GM19351 (cell line): ENCODE data around the gene KCNG2.

Source experiments
- ATAC-seq: cut with Tn5 transposase; IDR thresholded peaks from one replicate; pipeline ENCODE4 v1.9.1; 2021; ENCODE audit warnings: mild to moderate bottlenecking, moderate library complexity; ENCODE audit not compliant: unreplicated experiment

Gene KCNG2

DNA sequence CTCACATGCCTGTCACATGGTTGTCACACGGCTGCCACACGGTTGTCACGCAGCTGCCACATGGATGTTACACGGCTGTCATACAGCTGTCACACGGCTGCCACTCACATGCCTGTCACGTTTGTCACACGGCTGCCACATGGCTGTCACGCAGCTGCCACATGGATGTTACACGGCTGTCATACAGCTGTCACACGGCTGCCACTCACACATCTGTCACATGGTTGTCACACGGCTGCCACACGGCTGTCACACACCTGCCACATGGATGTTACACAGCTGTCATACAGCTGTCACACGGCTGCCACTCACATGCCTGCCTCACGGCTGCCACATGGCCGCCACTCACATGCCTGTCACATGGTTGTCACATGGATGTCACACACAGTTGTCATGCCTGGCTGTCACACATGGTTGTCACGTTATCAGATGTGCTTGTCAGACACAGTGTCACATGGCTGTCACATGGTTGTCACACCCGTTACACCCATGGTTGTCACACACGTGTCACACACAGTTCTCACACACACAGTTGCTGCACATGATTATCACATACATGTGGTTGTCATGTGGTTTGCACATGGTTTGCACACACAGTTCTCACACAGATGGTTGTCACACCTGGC lies 19.4 kb downstream of the KCNG2 start:
- ATAC-seq = no peak

DNA sequence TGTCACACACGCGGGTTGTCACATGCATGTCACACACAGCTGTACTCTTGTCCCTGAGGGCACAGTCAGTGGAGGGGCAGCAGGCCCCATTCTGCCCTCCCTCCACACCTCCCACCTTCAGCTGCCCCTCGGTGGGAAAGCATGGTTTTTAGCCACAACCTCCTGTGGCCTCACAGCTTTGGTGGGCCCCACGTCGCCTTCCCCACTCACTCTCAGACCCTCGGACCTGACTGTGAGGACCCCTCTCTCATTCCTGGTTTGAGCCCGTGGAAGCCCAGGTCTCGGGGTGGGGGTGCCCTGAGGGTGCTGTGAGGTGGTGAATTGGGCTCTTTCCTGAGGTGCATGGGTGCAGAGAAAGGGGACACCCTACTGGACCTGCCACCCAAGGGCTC lies 19.9 kb downstream of the KCNG2 start:
- ATAC-seq = no peak

DNA sequence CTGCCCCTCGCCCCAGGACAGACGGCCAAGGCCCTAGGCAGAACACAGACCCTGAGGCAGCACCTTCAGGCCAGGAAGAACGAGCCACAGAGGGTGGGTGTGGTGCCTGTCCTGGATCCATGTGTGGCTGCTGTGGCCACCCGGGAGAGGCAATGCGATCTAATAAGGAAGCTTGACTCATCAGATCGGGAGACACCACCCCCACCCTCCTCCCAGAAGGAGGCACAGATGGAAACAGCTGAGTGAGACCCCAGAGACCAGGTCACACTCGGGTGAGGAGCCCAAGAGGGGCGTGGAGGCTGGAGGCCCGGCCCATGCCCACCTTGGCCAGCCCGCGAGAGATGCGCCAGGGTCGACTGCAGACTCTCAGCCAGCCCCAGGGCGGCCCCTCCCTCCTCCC lies 20.3 kb downstream of the KCNG2 start:
- no peak for ATAC-seq

DNA sequence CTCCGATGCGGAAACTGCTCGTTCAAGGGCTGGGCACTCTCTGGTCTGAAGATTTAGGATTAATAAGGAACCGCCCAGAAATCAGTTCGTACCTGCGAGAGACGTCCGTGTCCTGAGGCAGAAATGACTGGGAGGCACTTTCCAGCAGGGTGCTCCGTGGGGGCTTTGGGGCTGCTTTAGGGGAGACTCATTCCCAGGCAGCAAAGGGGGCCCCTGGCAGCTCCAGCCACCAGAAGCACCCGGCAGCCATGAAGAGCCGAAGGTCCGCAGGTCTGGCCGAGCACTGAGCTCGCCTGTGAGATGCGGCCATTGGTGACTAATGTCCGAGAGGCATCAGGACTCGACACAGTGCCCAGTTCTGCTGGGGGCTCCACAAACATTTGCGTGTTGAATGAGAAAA lies 20.9 kb downstream of the KCNG2 start:
- no peak for ATAC-seq

- peak; percentile 6 for ATAC-seq
Measured at GRCh38 chr18:79819064-79819967, 21.6 kb downstream of the KCNG2 start.

GRCh38 chr18:79819968-79820351 lies 22.2 kb downstream of the KCNG2 start:
- peak; percentile 94 for ATAC-seq

DNA sequence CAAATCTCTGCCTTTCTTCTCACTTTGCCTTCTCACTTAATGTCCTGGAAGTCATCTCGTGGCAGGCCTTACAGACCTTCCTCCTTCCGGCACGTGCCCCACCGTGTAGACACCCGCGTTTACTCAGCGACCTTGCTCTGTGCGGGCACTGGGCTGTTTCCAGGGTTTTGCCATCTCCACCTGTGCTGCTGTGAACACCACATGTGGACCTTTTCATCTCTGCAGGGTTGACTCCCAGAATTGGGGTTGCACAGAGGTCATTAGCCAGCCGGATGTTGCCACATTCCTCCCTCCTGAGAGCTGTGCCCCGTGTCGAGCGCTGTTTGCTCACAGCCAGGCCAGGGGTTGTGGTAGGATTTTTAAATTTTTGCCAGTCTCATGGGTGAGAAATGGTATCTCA lies 25.4 kb downstream of the KCNG2 start:
- no peak for ATAC-seq

DNA sequence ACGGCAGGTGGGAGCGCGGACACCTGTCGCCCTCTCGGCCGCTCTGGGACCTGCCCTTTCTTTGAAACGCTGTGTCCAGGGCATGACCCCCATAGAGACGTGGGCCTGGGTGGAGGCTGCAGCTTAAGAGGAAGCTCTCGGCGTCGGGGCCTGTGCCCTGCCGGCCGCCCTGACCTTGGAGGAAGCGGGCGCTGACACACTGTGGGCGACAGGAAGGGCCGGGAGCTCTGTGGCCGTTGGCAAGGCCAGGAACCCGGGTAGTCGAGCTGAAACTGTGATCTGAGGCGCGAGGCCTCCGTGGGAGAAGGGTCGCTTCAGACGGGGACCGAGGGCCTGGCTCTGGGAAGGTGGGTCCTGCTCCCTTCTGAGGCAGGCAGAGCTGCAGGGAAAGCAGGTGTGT lies 28.2 kb downstream of the KCNG2 start:
- no peak for ATAC-seq

- peak; percentile 42 for ATAC-seq
Measured at GRCh38 chr18:79826966-79827365, 29.2 kb downstream of the KCNG2 start.

- ATAC-seq = no peak
Measured at GRCh38 chr18:79828258-79828657, 30.5 kb downstream of the KCNG2 start.

DNA sequence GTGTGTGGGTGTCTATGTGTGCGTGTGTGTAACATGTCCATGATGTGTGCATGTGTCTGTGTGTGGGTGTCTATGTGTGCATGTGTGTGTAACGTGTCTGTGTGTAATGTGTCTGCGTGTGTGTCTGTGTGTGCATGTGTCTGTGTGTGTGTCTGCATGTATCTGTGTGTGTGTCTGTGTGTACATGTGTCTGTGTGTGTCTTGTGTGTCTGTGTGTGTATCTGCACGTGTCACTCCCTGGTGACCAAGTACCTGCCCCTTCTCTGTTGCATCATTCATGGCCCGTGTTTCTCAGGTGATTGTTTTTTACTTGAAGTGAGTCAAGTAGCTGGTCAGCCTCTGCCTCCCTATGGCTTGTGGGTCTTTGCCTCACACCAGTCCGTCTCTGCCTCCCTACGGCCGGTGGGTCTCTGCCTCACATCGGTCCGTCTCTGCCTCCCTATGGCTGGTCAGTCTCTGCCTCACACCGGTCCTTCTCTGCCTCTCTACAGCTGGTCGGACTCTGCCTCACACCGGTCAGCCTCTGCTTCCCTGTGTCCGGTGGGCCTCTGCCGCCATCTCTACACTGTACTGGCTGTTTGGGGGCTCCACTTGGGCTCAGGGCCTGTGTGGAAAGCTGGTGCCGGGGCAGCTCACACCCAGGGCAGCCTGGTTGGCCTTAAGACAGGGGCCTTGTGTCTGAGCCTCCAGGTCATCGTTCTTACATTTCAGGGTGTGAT lies 31.6 kb downstream of the KCNG2 start:
- ATAC-seq = no peak

DNA sequence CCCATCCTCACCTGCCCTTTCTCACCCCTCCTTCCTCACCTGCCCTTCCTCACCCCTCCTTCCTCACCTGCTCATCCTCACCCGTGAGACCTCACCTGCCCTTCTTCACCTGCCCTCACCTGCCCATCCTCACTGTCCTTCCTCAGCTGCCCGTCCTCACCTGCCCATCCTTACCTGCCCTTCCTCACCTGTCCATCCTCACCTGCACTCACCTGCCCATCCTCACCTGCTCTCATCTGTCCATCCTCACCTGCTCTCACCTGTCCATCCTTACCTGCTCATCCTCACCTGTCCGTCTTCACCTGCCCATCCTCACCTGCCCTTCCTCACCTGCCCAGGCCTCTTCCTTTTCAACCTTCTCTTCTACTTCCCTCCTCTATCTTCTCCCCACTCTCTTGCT lies 34.4 kb downstream of the KCNG2 start:
- no peak for ATAC-seq

DNA sequence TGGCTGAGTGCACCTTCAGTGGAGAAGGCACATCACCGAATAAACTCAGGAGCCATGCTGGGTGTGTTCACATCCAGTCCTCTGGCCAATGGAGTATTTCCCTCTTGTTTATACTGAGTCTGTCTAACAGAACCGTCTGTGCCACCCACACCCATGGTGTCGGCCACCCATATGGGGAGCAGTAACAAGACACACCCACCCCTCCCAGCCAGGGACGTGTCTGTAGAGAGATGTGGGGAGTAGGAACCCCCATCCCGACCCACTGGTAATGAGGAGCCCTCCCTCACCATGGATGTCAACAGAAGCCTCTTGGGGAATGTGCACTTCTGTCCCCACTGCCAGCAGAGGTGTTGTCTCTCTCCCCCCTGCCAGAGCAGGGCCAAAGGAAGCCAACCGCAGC lies 37.1 kb downstream of the KCNG2 start:
- ATAC-seq = no peak

DNA sequence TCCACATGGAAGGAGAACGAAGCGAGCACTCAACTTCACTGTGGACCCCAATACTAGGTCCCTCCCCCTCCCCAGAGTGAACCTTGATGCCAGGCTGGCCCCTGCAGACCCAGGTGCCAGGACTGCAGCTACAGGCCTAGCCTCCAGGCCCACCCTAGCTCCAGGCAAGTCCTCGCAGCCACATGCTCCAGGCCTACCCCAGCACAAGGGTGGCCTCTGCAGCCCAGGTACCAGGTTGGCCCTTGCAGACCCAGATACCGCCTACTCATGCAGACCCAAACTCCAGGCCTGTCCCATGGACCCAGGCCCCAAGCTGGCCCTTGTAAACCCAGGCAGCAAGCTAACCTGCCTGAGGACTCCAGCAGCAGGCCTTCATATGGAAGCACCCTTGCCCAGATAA lies 44.2 kb downstream of the KCNG2 start:
- no peak for ATAC-seq

- ATAC-seq = no peak
Measured at GRCh38 chr18:79844999-79845563, 47.3 kb downstream of the KCNG2 start.

DNA sequence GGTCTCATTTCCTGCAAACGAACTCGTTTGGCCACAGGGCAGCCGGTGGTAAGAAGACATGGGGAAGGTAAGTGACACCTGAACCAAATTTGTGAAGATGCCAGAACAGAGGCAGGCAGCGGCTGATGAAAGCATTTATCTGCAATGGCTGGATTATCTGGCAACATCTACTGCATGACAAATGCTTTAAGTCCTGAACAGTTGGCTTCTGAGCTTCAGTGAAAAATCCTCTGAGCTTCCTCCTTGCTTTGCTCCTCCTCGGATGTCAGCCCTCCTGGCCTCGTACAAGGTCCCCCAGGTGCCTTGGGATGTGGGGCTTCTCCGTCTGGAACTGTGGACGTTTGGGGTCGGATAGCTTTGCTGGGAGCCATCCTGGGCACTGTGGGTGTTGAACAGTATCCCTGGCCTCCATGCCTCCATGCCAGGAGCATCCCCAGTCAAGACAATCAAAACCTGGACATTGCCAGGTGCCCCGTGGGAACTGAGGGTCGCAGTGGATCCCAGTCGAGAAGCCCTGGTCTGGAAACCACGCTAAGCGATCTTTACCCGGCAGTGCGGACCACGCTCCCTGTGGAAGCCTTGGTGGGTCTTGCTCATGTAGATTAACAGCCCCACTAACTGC lies 49.3 kb downstream of the KCNG2 start:
- ATAC-seq = no peak

- no peak for ATAC-seq
Measured at GRCh38 chr18:79847606-79848293, 50.0 kb downstream of the KCNG2 start.

DNA sequence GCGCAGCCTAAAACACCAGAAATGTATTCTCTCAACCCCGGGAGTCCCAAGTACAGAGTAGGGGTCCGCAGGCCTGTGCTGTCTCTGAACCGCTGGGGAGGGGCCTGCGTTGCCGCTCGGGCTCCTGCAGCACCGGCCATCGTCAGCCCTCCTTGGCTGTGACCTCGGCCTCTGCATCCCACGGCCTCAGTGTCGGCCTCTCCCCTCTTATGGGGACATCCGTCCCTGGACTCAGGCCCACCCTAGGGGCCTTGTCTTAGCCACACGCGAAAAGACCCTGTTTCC lies 50.5 kb downstream of the KCNG2 start:
- no peak for ATAC-seq

DNA sequence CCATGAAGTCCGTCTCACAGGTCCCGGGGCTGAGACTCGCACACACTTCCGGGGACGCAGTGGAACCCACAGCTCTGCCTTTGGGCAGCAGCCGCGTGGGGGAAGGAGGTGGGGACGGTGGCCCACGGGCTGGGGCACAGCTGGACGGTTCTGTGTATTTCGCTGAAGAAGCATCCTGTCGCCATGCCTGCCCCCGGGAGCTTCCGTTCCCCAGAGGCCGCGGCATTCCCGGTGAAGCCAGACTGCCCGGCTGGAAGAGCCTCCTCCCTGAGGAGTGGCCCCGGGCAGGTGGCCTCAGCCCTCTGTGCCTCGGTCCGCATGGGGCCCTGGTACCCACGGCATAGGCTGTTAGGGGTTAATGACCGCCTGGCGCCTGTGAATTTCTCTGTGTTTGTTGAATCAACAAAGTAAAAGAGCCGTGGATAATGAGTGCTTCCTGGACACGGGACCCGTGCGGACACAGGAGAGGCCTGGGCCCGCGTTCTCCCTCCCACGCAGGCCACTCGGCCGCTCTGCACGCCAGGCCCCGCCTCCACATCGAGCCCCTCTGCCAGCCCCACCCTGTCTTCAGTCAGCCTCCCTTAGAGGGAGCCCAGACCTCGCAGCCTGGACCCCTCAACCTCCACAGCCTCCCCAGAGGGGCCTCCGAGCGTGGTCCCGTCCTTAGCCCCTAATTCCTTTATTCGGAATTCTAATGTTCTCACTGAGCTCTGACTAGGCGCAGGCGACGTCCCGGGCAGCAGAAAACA lies 51.0 kb downstream of the KCNG2 start:
- no peak for ATAC-seq
